Loucy (cell line): ENCODE measurements around the gene HEPHL1.
"Not testable (repeated sequence)": the region's sequence is repeated elsewhere in the genome, so short reads cannot be mapped to it uniquely, and the experiment has no call there.

Experiments used
- H2AFZ ChIP-seq: fragments of 200-600 bp; sonication (generic); 2 replicates; pipeline ENCODE4 v1.6.0; 2016; ENCODE audit warnings: antibody characterized with exemption, mild to moderate bottlenecking, low read length, moderate library complexity
- H3F3A ChIP-seq: fragments of 200-600 bp; 2 replicates; pipeline ENCODE4 v1.6.0; 2016; ENCODE audit warnings: antibody characterized with exemption, low read depth, mild to moderate bottlenecking
- H3K27me3 ChIP-seq: fragments of 200-600 bp; sonication (generic); 2 replicates; pipeline ENCODE4 v1.6.1; 2014; ENCODE audit warnings: low read length, mild to moderate bottlenecking; ENCODE audit not compliant: insufficient read depth, poor library complexity, severe bottlenecking
- H3K36me3 ChIP-seq: fragments of 200-600 bp; sonication (generic); 2 replicates; pipeline ENCODE4 v1.6.1; 2016; ENCODE audit warnings: low read length; ENCODE audit not compliant: insufficient read depth
- H3K4me1 ChIP-seq: fragments of 200-600 bp; sonication (generic); 2 replicates; pipeline ENCODE4 v1.5.1; 2014; ENCODE audit warnings: low read length, mild to moderate bottlenecking; ENCODE audit not compliant: insufficient read depth, poor library complexity, severe bottlenecking
- H3K4me2 ChIP-seq: fragments of 200-600 bp; sonication (generic); 2 replicates; pipeline ENCODE4 v1.6.0; 2014; ENCODE audit warnings: antibody characterized with exemption, low read length, low read depth, mild to moderate bottlenecking; ENCODE audit not compliant: poor library complexity, severe bottlenecking
- H3K4me3 ChIP-seq: fragments of 200-600 bp; sonication (generic); 2 replicates; pipeline ENCODE4 v1.5.1; 2014; ENCODE audit warnings: low read length, mild to moderate bottlenecking, mixed read lengths; ENCODE audit not compliant: poor library complexity, severe bottlenecking
- H3K79me2 ChIP-seq: fragments of 200-600 bp; sonication (generic); 2 replicates; pipeline ENCODE4 v1.6.1; 2014; ENCODE audit warnings: low read length; ENCODE audit not compliant: insufficient read depth
- H3K9ac ChIP-seq: fragments of 200-600 bp; sonication (generic); 2 replicates; pipeline ENCODE4 v1.6.0; 2014; ENCODE audit warnings: mild to moderate bottlenecking, low read depth, low read length, moderate library complexity; ENCODE audit not compliant: poor library complexity, severe bottlenecking
- H3K9me2 ChIP-seq: fragments of 200-600 bp; sonication (generic); replicated peaks from 2 replicates; pipeline ENCODE4 v1.6.1; 2016; ENCODE audit warnings: low read depth, low read length, mixed read lengths
- H3K9me3 ChIP-seq: fragments of 200-600 bp; sonication (generic); 2 replicates; pipeline ENCODE4 v1.6.1; 2014; ENCODE audit warnings: mild to moderate bottlenecking, antibody characterized with exemption, low read length, low read depth; ENCODE audit not compliant: insufficient read depth
- H4K20me1 ChIP-seq: fragments of 200-600 bp; sonication (generic); 2 replicates; pipeline ENCODE4 v1.6.0; 2014; ENCODE audit warnings: antibody characterized with exemption, low read length, mild to moderate bottlenecking; ENCODE audit not compliant: insufficient read depth, poor library complexity, severe bottlenecking
- EZH2phosphoT487 ChIP-seq: fragments of 200-600 bp; IDR thresholded peaks from 2 replicates; pipeline ENCODE4 v1.6.1; 2018; ENCODE audit warnings: antibody characterized with exemption, mild to moderate bottlenecking, moderate library complexity, borderline replicate concordance
- TF ChIP-seq, protein P1 (sequence below): fragments of 200-600 bp; sonication (generic); conservative IDR thresholded peaks from 2 replicates; pipeline ENCODE4 v1.5.1; 2014; ENCODE audit warnings: mild to moderate bottlenecking, antibody characterized with exemption, low read length

HEPHL1 gene

DNA sequence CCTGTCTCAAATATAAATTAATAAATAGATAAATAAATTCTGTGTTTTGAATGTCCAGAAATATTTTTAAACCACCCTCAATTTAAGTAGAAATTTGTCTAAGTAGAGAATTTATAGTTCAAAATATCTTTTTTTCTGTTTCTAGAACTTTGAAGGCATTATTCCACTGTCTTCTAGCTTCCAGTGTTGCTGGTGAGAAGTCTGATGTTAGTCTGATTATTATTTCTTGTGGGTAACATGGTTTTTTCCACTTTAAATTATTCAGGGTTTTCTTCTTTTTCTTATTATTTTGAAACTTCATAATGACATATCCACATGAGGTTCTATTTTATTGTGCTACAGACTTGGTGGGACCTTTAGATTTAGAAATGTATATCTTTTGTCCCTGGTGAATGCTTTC, 46.4 kb upstream of the HEPHL1 start:
- no peaks in the 10 kb centered on the region for H3K9me3 ChIP-seq
- no peaks in the 10 kb centered on the region for H3F3A ChIP-seq
- no peak overlapping the region for H3K9ac ChIP-seq
- no peak overlapping the region for H3K4me2 ChIP-seq
- H4K20me1 ChIP-seq, result no peaks in the 10 kb centered on the region
- H3K36me3 ChIP-seq, result no peaks in the 10 kb centered on the region
- no peak overlapping the region for H2AFZ ChIP-seq
- H3K4me1 ChIP-seq, result no peaks in the 10 kb centered on the region
- H3K9me2 ChIP-seq, result no peaks in the 10 kb centered on the region
- no peak overlapping the region for H3K4me3 ChIP-seq
- no peaks in the 10 kb centered on the region for H3K79me2 ChIP-seq
- no peak for TF ChIP-seq EZH2phosphoT487
- TF ChIP-seq, protein P1, sequence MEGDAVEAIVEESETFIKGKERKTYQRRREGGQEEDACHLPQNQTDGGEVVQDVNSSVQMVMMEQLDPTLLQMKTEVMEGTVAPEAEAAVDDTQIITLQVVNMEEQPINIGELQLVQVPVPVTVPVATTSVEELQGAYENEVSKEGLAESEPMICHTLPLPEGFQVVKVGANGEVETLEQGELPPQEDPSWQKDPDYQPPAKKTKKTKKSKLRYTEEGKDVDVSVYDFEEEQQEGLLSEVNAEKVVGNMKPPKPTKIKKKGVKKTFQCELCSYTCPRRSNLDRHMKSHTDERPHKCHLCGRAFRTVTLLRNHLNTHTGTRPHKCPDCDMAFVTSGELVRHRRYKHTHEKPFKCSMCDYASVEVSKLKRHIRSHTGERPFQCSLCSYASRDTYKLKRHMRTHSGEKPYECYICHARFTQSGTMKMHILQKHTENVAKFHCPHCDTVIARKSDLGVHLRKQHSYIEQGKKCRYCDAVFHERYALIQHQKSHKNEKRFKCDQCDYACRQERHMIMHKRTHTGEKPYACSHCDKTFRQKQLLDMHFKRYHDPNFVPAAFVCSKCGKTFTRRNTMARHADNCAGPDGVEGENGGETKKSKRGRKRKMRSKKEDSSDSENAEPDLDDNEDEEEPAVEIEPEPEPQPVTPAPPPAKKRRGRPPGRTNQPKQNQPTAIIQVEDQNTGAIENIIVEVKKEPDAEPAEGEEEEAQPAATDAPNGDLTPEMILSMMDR, result no peak
- no peaks in the 10 kb centered on the region for H3K27me3 ChIP-seq

DNA sequence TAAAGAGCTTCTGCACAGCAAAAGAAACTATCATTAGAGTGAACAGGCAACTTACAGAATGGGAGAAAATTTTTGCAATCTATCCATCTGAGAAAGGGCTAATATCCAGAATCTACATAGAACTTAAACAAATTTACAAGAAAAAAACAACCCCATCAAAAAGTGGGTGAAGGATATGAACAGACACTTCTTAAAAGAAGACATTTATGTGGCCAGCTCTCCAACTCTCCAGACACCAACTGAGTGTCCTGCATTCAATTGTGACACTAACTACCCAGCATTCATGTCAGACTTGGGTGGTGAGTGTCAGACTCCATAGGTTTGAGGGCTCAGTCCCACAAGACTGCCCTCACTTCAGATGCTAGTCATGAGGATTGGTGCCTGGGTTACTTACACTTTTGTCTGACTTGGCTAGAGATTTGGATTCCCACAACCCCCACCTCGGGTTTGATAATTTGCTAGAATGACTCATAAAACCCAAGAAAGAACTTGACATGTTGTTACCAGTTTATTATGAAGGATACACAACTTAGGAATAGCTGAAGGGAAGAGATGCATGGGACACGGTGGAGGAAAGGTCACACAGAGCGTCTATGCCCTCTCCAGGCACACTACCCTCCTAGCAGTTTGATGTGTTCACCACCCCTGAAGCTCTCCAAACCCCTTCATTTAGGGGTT, 44.4 kb upstream of the HEPHL1 start:
- H3K27me3 ChIP-seq, H3K9me3 ChIP-seq, H3K9me2 ChIP-seq, H2AFZ ChIP-seq, H3K4me3 ChIP-seq, H4K20me1 ChIP-seq, H3F3A ChIP-seq, H3K9ac ChIP-seq, H3K4me2 ChIP-seq, H3K36me3 ChIP-seq, H3K79me2 ChIP-seq, H3K4me1 ChIP-seq: not testable (repeated sequence)

DNA sequence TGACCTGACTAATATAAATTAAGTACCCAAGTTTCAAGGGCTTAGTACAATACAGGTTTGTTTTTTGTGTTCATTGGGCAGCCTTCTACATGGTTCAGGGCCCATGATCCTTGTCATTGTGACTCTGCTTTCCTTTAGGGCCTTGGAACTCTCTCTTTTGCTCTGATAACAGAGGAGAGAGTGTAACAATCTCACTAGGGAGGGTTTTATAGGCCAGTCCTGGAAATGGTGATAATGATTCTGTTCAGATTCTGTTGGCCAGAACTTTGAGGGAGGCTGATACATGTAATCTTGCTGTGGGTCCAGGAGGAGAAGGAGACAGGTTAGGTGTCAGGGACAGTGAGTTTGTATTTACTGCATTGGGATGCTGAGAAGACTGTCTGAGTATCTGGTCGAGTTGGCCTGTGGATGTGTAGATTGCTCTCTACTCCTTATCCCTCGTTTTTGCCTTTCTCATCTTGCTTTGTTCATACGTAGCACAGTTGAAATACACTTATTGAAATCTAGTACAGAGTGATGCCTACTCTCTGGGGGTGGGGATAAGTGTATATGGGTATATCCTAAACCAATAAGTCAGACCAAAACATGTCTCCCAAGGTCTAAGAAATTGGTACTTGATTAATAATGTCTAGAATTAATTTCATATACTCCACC, 37.5 kb upstream of the HEPHL1 start:
- Histone ChIP-seq H3K9me2 (no peaks in the 10 kb centered on the region), H3K4me2 (no peak overlapping the region), H3K27me3 (no peaks in the 10 kb centered on the region), H3K79me2 (no peaks in the 10 kb centered on the region), H3K4me1 (no peaks in the 10 kb centered on the region), H3K9ac (no peak overlapping the region), H3K9me3 (no peaks in the 10 kb centered on the region), H2AFZ (no peak overlapping the region), H3K4me3 (no peak overlapping the region), H3F3A (no peaks in the 10 kb centered on the region), H3K36me3 (no peaks in the 10 kb centered on the region), H4K20me1 (no peaks in the 10 kb centered on the region)
- TF ChIP-seq EZH2phosphoT487, result no peak
- TF ChIP-seq, protein P1, result no peak

DNA sequence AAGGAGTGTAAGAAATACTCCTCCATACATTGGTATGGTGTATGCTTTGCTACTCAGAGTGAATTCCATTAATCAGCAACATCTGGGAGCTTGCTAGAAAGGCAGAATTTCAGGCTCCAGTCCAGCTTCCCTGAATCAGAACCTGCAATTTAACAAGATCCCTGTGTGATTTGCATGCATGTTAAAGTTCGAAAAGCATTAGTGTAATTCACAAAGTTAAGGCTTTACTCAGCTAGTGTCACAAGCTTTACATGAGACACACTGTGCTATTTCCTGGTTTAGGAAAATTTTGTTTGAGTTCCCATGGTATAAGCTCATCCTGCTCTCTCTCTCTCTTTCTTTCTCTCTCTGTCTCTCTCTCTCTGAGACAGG, 37.0 kb upstream of the HEPHL1 start:
- Histone ChIP-seq H3K9me3 (no peaks in the 10 kb centered on the region), H3K9me2 (no peaks in the 10 kb centered on the region)

More for the DNA sequence above, 37.0 kb upstream of the HEPHL1 start:
- H3F3A ChIP-seq, result no peaks in the 10 kb centered on the region
- H3K4me3 ChIP-seq, result no peak overlapping the region
- no peaks in the 10 kb centered on the region for H3K4me1 ChIP-seq
- H2AFZ ChIP-seq, result no peak overlapping the region
- TF ChIP-seq EZH2phosphoT487, result no peak
- TF ChIP-seq, protein P1, result no peak
- no peak overlapping the region for H3K9ac ChIP-seq
- H3K27me3 ChIP-seq, result no peaks in the 10 kb centered on the region
- H3K4me2 ChIP-seq, result no peak overlapping the region
- H3K79me2 ChIP-seq, result no peaks in the 10 kb centered on the region
- H3K36me3 ChIP-seq, result no peaks in the 10 kb centered on the region
- no peaks in the 10 kb centered on the region for H4K20me1 ChIP-seq
